CD4-positive, alpha-beta T cell treated with Interleukin-12 subunit alpha and Interleukin-12 subunit beta, for 1 hour (primary cell): ENCODE data around the gene GCSAM.
A peak's percentile ranks its signal among the peaks of the same experiment; 100 is the strongest.

Source experiments
- DNase-seq: peaks from one replicate; pipeline ENCODE4 v3.0.0-alpha.2; 2020

The GCSAM gene

DNA sequence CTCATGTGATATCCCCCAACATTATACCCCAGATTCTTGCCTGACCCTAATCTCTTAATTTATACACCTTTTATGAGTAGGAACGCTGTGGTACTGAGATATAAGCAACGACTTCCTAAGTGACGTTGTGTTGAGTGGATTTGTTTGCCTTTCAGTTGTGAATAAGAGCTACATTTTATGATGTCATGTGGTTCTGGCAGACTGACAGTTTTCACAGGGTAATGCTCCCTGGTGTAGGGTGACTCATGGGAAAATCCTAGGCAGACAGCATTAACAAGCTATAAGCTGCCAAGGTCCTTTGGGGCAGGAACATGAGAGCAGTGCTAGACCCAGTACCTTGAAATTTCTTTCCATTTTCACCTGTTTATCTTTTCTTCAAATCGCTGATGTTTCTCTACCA lies 35.7 kb downstream of the GCSAM start:
- DNase-seq = no peak

DNA sequence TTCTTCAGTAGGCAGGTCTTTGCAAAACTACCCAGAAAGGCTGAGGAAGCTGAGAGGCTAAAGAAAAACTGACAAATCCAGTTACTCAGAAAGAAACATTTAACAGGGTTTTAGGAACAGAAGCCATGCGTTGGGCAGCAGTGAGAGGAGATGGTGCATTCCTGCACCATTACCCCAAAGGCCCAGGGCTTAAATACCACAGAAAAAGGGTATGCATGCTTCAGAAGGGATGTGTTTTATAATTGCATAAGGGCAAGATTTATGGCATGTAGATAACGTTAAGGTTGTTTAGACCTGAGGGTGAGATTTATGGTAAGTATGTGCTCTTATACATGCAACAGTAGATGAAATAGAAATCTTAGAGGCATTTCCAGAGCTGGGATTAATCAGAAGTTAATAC lies 36.9 kb downstream of the GCSAM start:
- DNase-seq = no peak

DNA sequence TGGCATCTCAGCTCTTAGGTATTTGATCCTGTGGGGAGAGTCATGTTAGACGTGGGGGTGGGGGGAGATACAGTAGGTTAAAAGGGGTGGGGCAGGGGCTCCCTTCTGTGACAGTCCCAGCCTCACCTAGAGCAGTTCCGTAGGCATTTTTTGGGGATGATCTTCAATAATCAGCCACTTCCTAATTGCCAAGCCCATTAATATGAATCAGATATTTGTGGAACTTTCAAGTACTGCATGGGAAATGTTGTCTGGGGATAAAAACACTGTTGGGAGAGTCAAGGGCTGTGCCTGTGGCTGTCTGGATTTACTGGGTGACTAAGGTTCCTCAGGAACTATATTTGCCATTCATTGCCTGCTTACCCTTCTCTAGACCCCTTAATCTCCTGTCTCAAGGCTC lies 37.3 kb downstream of the GCSAM start:
- DNase-seq = no peak

DNA sequence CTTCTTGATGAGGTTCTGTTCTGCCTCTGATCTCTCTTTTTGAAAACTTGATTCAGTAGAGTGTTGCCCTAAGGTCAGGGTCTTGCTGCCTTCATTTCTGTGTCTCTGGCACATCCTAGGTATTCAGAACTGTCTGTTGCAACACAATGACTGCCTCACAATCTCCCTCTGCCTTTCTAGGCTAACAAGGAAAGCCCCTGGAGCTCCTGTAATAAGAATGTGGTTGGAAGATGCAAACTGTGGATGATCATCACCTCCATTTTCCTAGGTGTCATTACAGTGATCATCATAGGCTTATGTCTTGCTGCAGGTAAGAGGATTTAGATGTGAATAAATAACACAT lies 39.9 kb downstream of the GCSAM start:
- no peak for DNase-seq

DNA sequence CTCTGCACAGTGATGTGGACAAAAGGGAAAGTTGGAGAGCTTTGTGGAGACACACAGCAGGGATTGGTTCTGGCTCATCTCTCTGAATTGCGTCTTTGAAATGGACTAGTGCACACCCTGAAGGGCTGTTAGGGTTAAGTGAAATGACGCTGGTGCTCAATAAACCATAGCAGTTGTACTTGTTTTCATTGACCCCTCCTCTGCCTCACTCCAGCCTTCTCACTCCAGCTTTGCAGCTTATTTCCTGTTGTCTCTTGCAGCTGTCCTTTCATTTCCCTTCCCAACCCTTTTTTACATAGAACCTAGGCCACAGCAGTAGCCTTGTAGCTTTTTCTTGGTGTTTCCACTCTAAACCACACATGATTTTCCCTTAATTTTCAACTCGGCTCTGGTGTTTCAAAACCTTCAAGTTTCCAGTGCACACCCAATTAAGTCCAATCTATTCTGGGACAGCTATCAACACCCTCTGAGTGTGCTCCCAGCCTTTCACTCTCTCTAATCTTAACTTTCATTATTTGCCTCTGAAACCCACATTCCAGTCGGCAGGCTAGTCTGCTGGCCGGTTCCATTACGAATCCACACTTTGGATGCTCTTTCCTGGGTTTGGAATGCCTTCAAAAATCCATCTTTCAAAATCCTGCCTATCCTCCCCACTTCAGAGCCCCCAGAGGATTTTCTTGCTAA lies 40.4 kb downstream of the GCSAM start:
- DNase-seq = no peak

DNA sequence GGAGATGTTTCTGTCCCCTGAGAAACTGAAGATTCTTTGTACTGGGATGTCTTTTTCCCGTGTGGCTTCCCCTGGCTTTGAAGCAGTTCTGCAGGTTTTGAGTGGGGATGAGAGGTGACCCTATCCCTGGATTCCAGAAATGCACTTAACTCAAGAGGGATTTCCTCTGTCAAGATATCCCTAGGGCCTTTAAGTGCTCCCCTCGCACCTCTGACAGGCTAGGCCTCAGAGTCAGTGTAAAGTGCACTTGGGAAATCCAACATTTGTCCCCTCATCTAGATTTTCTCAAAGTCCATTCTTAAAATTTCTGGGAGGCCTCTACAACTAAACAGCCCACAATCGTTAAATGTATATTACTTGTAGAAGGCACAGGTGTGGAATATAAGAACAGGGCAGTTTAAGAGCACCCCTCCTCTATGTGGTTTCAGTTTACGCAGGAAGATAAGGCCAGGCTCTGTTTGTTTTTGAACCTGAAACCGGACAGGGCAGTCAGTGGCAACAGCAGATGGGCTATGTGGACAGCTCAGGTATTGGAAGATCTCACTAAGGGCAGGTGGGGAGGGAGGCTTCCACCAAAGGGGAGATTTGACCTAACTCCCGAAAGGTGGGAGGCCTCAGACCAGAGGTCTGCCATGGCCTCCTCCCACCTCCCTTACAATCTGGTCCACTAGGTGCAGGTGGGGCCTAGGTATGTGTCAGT lies 42.0 kb downstream of the GCSAM start:
- no peak for DNase-seq

DNA sequence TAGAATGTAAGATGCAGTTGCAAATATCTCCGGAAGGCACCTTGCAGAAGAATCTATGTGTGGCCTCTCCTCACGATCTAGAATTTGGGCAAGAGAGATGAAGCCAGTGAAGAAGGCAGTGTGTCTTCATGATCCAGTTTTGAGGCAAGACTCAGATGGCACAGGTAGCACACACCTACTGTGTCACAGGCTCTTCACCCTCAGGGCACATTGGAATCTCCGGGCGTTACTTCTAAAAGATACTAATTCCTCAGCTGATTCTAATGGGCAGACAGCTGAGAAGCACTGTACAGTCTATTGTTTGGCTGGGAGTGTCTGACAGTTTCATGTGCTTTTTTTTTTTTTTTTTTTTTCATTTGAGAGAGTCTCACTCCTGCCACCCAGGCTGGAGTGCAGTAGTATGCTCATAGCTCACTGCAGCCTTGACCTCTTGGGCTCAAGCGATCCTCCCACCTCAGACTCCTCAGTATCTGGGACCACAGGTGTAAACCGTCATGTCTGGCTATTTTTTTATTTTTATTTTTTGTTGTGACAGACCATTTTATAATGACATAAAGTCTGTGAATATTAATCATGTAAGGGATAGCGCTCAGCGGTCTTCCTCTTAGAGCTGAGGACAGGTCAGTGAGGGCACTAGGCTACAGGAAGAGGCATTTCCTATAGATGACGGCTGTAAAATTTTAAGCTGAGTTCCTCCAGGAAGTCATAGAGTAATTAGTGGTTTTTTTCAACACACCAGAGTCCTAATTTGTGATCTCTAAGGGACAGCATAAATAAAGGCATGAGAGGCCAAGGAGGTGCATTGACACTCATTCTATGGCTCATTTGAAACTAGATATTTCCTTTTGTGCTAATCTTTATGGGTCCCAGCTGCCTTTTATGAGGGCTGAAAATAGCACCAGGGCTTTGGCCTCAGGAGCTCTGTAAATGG lies 42.8 kb downstream of the GCSAM start:
- no peak for DNase-seq

DNA sequence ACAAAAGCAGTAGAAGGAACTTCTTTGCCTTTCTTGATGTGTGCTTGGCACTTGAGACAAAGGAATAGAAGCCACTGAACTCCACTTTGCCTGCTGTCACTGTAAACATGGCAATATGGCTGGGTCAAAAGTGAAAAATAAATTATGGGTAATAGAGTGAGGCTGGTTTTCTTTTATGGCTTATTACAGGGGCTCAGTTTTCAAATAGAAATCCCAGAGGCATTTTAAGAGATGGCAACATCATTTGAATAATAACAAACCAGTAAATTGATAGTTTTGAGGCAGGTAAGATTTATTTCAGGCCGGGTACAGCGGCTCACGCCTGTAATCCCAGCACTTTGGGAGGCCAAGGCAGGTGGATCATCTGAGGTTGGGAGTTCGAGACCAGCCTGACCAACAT lies 44.1 kb downstream of the GCSAM start:
- DNase-seq = no peak

DNA sequence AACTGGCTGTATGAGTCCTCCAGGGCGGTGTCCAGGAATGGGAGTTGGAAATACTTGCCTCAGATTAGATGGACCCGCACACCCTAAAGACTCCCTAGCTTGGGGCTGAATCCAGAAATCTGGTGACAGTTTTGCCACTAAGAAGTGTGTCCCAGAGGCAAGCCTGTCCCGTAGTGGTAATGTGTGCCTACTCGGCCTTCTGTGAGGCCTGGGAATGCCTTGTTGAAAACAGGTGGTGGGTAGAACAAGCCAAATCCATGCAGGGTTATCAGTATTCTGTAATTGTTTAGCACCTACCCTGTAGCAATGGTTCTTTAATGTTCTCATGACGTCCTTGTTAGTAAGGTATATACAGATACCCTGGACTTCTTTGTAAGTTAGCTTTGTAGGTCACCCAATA lies 45.3 kb downstream of the GCSAM start:
- no peak for DNase-seq

DNA sequence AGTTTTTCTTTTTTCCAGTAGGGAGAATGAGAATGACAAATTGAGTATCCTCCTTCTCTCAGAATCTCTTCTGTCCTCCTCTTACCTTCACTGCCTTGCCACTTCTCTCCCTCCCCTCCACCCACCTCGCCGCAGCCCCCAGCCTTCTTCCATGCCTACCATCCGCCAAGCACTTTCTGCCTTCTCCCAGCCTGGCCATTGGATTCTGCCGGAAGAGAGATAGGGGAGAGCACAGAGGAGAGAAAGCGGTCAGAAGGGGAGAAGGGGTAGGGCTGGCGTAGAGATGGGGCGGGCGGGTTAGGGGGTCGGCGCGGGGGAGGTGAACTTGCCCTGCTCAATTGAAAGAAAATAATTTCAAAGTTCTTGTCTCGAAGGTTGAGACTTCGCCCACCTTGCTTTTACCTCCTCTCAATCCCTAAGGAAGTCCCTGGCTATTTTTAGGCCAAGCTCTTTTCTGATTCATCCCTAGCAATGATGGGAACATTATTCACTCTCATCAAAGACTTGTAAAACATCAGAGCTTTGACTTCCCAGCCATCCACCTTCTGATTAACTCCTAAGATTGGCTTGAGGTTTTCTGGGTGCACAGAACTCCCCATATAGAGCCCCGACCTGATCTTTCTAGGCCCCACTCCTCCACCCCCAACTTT lies 46.0 kb downstream of the GCSAM start:
- DNase-seq = no peak

DNA sequence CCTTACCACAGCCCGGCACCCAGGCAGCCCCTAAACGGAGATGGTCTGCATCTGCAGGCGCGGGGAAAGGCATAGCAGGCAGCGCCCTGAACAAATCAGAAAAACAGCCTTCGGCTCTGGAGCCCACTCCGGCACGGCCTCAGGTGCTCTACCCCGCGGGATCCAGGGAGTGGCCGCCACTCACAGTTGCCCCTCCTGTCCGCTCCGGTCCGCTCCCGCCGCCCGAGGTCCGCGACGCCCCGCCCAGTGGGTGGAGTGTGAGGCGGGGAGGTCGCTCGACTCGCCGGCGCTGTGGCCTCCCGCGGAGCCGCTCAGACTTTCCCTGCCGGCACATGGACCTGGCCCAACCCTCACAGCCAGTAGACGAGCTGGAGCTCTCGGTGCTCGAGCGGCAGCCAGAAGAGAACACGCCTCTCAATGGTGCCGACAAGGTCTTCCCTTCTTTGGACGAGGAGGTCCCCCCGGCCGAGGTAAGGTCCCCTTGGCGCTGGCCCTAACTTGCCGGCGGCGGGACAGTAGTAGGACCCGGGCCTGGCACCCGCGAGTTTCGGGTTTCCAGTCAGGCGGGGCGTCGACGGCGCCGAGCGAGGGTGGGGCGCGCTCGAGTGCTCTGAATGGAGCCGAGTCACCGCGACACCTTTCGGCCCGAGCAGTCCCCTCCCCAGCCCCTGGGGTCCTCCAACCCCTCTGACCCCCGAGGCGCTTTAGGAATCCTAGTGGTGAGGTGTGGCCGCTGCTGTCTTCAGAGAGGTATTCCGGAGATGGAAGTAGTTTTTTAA lies 46.8 kb downstream of the GCSAM start, which contains the start of gene C3orf52:
Gene C3orf52 (plus strand): TSS at position 314 of the 779 bp plus-strand sequence. CDS start 19 bp downstream, at position 333.
- DNase-seq = peak; percentile 59

DNA sequence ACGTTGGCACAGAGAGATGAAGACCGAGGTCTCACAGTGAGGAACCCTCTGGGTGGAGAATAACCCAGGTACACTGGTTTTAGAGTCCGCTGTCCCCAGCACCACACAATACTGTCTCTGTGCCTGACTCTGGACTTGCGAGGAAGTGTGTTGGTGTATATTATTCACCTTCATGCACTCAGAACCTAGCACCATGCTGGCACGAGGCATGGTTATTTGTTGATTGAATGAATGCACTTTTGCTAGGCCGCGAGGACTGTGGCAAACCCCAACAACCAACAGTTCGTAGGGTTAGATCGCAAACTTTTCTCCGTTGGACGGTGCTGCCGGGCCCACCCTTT lies 47.3 kb downstream of the GCSAM start:
- DNase-seq = no peak

DNA sequence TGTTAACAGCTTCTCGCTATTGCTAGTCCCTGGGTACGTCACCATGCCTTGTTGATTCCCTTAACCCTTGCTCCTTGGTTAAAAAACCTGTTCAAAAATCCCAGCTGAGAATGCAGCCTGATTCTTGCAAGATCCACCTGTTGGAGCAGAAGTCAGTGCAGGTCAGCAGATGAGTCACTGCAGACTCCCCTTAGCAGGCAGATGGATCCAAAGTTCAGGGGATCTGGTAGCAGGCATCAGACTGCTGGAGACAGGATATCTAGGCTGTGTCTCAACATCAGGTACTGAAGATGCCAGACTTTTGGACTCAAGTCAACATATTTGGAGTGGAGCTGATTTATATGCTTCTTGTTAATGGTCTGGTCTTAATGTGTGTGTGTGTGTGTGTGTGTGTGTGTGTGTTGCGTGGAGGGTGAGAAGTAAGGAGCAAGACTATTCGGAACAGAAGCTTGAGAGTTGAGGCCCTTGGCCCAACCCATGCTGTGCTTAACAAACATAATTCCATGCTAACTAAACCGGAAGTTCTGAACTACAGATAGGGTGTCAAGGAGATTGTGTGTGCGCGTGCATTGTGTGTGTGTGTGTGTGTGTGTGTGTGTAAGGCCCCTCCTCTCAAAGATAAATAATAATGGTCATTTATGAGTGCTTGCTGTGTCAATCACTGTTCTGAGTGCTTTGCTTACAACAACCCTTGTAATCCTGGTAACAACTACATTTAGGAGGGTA lies 47.9 kb downstream of the GCSAM start:
- no peak for DNase-seq

DNA sequence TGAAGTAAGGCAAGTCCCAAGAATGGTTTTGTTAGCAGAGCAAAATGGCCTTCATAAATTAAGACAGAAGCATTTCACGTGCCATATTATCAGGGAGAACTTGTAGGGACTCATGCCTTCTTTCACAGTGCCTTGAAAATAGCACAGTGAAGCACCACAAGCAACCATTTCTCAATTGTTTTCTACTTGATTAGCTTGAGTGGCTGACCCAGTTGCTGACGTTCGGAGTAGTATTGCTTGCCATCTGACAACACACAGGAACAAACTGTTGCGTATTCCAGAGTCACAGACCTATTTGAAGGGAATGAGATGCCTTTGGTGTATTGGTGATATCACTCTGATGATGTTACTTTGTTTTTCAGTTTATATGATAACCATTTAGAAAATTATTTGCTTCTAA lies 49.8 kb downstream of the GCSAM start:
- no peak for DNase-seq

DNA sequence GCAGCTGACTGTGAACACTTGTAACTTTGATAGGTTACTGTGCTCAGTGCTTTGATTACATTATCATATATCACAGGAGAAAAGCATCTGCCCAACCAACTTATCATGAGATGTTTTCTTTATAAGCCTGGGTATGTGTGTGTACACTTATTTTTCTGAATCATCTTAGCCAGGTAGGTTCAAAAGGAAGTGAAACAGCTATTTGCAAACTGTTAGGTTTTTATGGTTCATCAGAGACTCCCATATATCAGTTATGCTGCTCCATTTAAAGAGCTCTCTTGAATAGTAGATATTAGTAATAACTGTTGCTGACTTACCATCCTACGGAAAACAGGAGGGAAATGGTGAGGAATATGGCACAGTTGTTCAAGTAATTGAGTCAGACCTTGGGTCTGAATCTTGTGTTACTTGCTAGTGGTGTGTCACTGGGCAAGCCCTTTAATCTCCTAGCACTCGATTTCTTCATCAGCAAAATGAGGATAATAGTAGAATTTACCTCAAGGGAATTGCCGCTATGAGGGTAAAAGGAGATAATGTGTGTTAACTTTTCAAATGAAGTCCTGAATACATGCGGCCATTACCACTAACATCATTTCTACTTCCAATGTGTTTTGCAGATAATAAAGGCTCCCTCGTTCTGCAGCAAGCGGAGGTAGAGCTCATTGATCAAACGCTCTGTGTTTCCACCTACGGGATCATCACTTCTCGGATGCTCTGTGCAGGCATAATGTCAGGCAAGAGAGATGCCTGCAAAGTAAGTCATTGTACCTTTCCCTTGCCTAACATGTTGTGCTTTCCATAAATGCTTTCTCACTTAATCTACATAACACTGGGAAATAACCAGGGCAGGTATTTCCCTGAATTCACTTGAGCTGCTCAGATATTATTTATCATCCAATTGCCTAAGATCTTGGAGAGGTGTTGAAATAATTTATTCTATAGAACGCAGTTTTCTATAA lies 54.6 kb downstream of the GCSAM start:
- no peak for DNase-seq

DNA sequence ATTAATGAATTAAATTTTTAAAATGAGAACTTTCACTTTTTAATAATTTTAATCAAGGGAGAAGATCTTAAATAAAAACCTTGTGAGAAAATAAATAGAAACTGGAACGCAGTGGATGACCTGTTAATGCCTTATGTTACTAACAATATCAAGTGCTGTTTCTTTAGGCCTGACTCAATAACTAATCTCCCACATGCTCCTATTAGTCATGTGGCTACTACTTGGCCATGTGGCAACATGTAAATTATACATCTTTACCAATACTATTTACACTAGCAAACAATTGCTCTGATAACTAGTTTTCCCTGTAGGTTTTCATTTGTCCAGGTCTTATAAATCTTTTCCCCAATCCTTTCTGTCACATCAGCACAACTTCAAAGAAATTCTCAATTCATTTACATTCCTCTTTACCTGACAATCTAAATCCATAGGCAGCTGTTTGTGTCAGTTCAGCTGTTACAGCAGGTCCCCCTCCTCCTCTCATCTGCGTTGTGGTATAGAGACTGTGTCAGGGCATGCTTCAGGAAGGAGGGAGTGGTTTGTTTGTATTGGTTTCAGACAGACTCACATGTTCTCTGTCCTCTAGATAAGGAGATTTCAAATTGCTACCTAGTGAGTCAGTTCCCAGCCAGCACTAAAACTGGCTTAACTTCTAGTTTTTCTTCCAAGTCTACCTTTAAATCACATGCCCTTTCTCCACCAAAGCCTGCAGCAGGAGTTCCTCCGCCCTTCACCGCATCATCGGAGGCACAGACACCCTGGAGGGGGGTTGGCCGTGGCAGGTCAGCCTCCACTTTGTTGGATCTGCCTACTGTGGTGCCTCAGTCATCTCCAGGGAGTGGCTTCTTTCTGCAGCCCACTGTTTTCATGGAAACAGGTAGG lies 58.2 kb downstream of the GCSAM start:
- peak; percentile 43 for DNase-seq

DNA sequence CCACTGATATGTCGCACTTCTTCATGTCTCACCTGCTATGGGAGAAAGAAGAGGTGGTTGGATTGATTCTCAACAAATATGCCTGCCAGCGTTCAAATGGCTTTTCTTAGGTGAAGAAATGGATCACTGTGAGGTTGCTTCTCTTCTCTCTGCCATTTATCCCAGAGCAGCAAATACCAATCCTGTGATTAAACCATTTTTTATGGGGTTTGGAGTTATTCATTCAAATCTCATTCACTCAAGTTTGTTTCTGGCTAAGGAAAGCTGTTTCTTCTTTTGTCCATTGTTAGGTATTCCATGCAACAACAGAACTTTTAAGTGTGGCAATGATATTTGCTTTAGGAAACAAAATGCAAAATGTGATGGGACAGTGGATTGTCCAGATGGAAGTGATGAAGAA lies 59.0 kb downstream of the GCSAM start:
- DNase-seq = no peak

DNA sequence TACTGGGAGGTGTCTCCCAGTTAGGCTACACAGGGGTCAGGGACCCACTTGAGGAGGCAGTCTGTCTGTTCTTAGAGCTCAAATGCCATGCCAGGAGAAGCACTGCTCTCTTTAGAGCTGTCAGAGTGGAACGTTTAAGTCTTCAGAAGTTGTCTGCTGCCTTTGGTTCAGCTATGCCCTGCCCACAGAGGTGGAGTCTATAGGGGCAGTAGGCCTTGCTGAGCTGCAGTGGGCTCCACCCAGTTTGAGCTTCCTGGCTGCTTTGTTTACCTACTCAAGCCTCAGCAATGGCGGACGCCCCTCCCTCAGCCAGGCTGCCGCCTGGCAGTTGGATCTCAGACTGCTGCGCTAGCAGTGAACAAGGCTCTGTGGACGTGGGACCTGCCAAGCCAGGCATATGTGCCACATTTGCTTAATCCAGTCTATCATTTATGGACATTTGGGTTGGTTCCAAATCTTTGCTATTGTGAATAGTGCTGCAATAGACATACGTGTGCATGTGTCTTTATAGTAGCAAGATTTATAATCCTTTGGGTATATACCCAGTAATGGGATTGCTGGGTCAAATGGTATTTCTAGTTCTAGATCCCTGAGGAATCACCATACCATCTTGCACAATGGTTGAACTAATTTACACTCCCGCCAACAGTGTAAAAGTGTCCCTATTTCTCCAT lies 60.5 kb downstream of the GCSAM start:
- peak; percentile 73 for DNase-seq
